HL-60 (cell line): ENCODE results near the gene F13B.

ENCODE experiments used
- DNase-seq, 2 experiments: peaks; one replicate each; pipeline ENCODE4 v3.0.0-alpha.2; 2010 to 2020; ENCODE audit warnings: low read depth in 1 of 2, low spot score in 1 of 2
- H3K27ac ChIP-seq: fragments of 250-450 bp; sonication (Bioruptor Pico); replicated peaks from 2 replicates; pipeline ENCODE4 v1.5.1; 2020; ENCODE audit warnings: mild to moderate bottlenecking, moderate library complexity
- H3K27me3 ChIP-seq: fragments of 250-450 bp; sonication (Bioruptor Pico); 2 replicates; pipeline ENCODE4 v1.5.1; 2021; ENCODE audit warnings: mild to moderate bottlenecking, moderate library complexity; ENCODE audit not compliant: insufficient read depth, poor library complexity, severe bottlenecking
- H3K4me3 ChIP-seq: replicated peaks from 2 replicates; pipeline ENCODE4 v1.5.1; 2011; ENCODE audit warnings: mild to moderate bottlenecking, control low read depth, low read length; ENCODE audit not compliant: insufficient read depth
- GABPA ChIP-seq: IDR thresholded peaks from 2 replicates; pipeline ENCODE4 v1.6.1; 2012; ENCODE audit warnings: low read depth
- POLR2AphosphoS5 ChIP-seq: IDR thresholded peaks from 2 replicates; pipeline ENCODE4 v1.6.1; 2012; ENCODE audit warnings: low read depth
- REST ChIP-seq: IDR thresholded peaks from 2 replicates; pipeline ENCODE4 v1.6.1; 2012; ENCODE audit warnings: low read depth; ENCODE audit not compliant: insufficient replicate concordance
- SPI1 ChIP-seq: IDR thresholded peaks from 2 replicates; pipeline ENCODE4 v1.6.1; 2012; ENCODE audit warnings: low read depth, mild to moderate bottlenecking, borderline replicate concordance
- TF ChIP-seq, protein P1 (sequence below): IDR thresholded peaks from one replicate; pipeline ENCODE4 v1.5.1; 2011; ENCODE audit warnings: low read length, control low read depth, inconsistent platforms; ENCODE audit not compliant: insufficient read depth

F13B gene

GRCh38 chr1:197013234-197013633 is 53.8 kb downstream of the F13B start:
- Histone ChIP-seq H3K4me3 (no peak overlapping the region), H3K27ac (no peak overlapping the region), H3K27me3 (no peaks in the 10 kb centered on the region)
- no peak for TF ChIP-seq SPI1
- no peak for TF ChIP-seq POLR2AphosphoS5
- TF ChIP-seq, protein P1, sequence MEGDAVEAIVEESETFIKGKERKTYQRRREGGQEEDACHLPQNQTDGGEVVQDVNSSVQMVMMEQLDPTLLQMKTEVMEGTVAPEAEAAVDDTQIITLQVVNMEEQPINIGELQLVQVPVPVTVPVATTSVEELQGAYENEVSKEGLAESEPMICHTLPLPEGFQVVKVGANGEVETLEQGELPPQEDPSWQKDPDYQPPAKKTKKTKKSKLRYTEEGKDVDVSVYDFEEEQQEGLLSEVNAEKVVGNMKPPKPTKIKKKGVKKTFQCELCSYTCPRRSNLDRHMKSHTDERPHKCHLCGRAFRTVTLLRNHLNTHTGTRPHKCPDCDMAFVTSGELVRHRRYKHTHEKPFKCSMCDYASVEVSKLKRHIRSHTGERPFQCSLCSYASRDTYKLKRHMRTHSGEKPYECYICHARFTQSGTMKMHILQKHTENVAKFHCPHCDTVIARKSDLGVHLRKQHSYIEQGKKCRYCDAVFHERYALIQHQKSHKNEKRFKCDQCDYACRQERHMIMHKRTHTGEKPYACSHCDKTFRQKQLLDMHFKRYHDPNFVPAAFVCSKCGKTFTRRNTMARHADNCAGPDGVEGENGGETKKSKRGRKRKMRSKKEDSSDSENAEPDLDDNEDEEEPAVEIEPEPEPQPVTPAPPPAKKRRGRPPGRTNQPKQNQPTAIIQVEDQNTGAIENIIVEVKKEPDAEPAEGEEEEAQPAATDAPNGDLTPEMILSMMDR: no peak
- no peak for TF ChIP-seq GABPA
- no peak for TF ChIP-seq REST
- no peak for DNase-seq

GRCh38 chr1:197011614-197012013 is 55.4 kb downstream of the F13B start:
- no peaks in the 10 kb centered on the region for H3K27me3 ChIP-seq
- H3K27ac ChIP-seq: no peak overlapping the region
- H3K4me3 ChIP-seq: no peak overlapping the region
- DNase-seq: no peak
- TF ChIP-seq REST: no peak
- TF ChIP-seq POLR2AphosphoS5: no peak
- TF ChIP-seq, protein P1: no peak
- TF ChIP-seq GABPA: no peak
- no peak for TF ChIP-seq SPI1

GRCh38 chr1:197008861-197009260 is 58.2 kb downstream of the F13B start:
- no peaks in the 10 kb centered on the region for H3K27me3 ChIP-seq
- H3K4me3 ChIP-seq: no peak overlapping the region
- TF ChIP-seq SPI1 (no peak), REST (no peak), GABPA (no peak), POLR2AphosphoS5 (no peak)
- TF ChIP-seq, protein P1: no peak
- no peak for DNase-seq
- H3K27ac ChIP-seq: no peak overlapping the region
